ENCODE data around the gene ZSCAN18.

- TF ChIP-seq, protein P1, sequence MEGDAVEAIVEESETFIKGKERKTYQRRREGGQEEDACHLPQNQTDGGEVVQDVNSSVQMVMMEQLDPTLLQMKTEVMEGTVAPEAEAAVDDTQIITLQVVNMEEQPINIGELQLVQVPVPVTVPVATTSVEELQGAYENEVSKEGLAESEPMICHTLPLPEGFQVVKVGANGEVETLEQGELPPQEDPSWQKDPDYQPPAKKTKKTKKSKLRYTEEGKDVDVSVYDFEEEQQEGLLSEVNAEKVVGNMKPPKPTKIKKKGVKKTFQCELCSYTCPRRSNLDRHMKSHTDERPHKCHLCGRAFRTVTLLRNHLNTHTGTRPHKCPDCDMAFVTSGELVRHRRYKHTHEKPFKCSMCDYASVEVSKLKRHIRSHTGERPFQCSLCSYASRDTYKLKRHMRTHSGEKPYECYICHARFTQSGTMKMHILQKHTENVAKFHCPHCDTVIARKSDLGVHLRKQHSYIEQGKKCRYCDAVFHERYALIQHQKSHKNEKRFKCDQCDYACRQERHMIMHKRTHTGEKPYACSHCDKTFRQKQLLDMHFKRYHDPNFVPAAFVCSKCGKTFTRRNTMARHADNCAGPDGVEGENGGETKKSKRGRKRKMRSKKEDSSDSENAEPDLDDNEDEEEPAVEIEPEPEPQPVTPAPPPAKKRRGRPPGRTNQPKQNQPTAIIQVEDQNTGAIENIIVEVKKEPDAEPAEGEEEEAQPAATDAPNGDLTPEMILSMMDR (conservative IDR thresholded peaks at IDR 0.05 in 1 of 2, IDR thresholded peaks at IDR 0.05 in 1 of 2; ENCODE audit: extremely low read depth in 1 of 2, insufficient read depth in 1 of 2, low read depth in 1 of 2, low read length in 2 of 2), result no peak
- TF ChIP-seq EZH2 (IDR thresholded peaks at IDR 0.05; ENCODE audit: borderline replicate concordance, low read length), result no peak
These were observed 53.6 kb downstream of the ZSCAN18 start for GRCh38 chr19:58044391-58044790.

Data from mammary epithelial cell (primary cell).